OCI-LY1 (cell line): Measurements from ENCODE around the gene CACNA1B.

Experiments
- EZH2 ChIP-seq: fragments of 200-600 bp; sonication (generic), shearing (Covaris generic); IDR thresholded peaks from 2 replicates; pipeline ENCODE4 v1.8.0; 2017; ENCODE audit warnings: borderline replicate concordance, mixed run types, mild to moderate bottlenecking, antibody characterized with exemption, low read length, moderate library complexity, mixed read lengths
- TF ChIP-seq, protein P1 (sequence below): fragments of 200-600 bp; sonication (generic), shearing (Covaris generic); IDR thresholded peaks from 2 replicates; pipeline ENCODE4 v1.5.1; 2017; ENCODE audit warnings: mild to moderate bottlenecking, antibody characterized with exemption, low read length, moderate library complexity, mixed read lengths

DNA sequence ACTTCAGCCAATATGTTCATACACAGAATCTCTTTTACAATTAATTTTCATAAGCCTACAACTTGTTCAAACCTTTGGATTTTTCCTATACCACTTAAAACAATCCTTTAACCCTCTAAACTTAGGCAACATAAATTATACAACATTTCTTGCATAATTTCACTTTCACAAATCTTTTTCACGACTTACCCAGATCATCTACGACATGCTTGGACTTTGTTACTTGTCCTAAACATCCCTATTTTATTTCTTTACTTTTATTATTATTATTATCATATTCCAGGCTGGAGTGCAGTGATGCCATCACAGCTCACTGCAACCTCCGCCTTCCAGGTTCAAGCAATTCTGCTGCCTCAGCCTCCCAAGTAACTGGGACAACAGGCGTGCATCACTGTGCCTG is 68.0 kb downstream of the CACNA1B start:
- TF ChIP-seq, protein P1, sequence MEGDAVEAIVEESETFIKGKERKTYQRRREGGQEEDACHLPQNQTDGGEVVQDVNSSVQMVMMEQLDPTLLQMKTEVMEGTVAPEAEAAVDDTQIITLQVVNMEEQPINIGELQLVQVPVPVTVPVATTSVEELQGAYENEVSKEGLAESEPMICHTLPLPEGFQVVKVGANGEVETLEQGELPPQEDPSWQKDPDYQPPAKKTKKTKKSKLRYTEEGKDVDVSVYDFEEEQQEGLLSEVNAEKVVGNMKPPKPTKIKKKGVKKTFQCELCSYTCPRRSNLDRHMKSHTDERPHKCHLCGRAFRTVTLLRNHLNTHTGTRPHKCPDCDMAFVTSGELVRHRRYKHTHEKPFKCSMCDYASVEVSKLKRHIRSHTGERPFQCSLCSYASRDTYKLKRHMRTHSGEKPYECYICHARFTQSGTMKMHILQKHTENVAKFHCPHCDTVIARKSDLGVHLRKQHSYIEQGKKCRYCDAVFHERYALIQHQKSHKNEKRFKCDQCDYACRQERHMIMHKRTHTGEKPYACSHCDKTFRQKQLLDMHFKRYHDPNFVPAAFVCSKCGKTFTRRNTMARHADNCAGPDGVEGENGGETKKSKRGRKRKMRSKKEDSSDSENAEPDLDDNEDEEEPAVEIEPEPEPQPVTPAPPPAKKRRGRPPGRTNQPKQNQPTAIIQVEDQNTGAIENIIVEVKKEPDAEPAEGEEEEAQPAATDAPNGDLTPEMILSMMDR, result no peak
- TF ChIP-seq EZH2, result no peak
